Measurements from ENCODE around the gene ZFYVE1.

GRCh38 chr14:73069585-73069984 is 42.7 kb upstream of the ZFYVE1 start:
- TF ChIP-seq POLR2A (IDR thresholded peaks at IDR 0.05) (no peak), POLR2AphosphoS5 (IDR thresholded peaks at IDR 0.05) (no peak)
